ENCODE results near the gene RBBP8. TPM values are rescaled to one million over a fixed set of nuclear protein-coding genes. Genes with fewer than 3 reads are reported as not detected.
A peak's percentile ranks its signal among the peaks of the same experiment; 100 is the strongest.

Gene RBBP8
- total RNA-seq, 1 donor from 2014 or later, result 6.7 TPM

DNA sequence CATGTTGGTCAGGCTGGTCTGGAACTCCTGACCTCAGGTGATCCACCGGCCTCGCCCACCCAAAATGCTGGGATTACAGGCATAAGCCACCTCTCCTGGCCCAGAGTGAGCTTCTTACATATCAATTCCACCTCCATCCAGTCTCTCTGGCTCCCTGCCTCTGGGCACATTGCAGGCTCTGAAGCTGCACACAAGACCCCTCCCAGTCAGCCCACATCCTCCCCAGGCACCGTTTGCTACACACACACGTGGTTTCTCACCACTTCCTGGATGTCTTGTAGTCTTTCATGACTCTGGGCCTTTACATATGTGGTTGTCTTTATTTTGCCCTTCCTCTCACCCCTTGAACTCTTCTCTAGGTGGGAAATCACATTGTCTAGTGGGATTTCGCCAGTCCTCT, 138.2 kb downstream of the RBBP8 start:
- DNase-seq, result peak; percentile 22
- no peaks in the 10 kb centered on the region for H3K36me3 ChIP-seq

DNA sequence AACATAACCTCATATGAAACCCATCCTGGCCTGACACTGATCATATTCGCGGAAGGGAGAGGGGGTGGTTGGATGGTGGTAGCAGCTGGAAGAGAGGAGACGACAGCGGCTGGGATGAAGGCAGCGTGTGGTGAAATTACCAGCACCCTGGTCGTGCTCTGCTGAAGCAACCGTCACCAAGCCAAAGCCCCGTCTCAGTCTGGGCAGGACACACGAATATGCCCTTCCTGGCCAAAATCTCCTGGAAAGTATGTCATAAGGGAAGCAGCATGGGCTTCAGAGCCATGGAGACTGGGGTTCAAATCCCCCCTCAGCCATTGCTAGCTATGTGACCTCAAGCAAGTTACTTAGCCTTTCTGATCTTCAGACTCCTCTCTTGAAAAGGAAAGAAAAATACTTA, 139.0 kb downstream of the RBBP8 start:
- TF ChIP-seq, protein P1, sequence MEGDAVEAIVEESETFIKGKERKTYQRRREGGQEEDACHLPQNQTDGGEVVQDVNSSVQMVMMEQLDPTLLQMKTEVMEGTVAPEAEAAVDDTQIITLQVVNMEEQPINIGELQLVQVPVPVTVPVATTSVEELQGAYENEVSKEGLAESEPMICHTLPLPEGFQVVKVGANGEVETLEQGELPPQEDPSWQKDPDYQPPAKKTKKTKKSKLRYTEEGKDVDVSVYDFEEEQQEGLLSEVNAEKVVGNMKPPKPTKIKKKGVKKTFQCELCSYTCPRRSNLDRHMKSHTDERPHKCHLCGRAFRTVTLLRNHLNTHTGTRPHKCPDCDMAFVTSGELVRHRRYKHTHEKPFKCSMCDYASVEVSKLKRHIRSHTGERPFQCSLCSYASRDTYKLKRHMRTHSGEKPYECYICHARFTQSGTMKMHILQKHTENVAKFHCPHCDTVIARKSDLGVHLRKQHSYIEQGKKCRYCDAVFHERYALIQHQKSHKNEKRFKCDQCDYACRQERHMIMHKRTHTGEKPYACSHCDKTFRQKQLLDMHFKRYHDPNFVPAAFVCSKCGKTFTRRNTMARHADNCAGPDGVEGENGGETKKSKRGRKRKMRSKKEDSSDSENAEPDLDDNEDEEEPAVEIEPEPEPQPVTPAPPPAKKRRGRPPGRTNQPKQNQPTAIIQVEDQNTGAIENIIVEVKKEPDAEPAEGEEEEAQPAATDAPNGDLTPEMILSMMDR (IDR thresholded peaks at IDR 0.05; ENCODE audit: borderline replicate concordance), result no peak
- Histone ChIP-seq H3K27me3 (ENCODE audit: low read depth) (peaks cover 11% of the 10 kb centered on the region), H3K4me3 (no peak overlapping the region), H3K27ac (replicated peaks) (no peak overlapping the region), H3K36me3 (no peaks in the 10 kb centered on the region), H3K4me1 (no peaks in the 10 kb centered on the region), H3K9me3 (replicated peaks) (no peaks in the 10 kb centered on the region)
- intact Hi-C loops (cut with micrococcal nuclease), result no loop called here
- no peak for DNase-seq

More for the DNA sequence above, 138.2 kb downstream of the RBBP8 start:
- intact Hi-C loops (cut with micrococcal nuclease), result no loop called here
- TF ChIP-seq, protein P1 (IDR thresholded peaks at IDR 0.05; ENCODE audit: borderline replicate concordance), result no peak
- Histone ChIP-seq H3K27ac (replicated peaks) (no peak overlapping the region), H3K27me3 (ENCODE audit: low read depth) (peaks cover 3% of the 10 kb centered on the region), H3K9me3 (replicated peaks) (no peaks in the 10 kb centered on the region), H3K4me1 (no peaks in the 10 kb centered on the region), H3K4me3 (no peak overlapping the region)

DNA sequence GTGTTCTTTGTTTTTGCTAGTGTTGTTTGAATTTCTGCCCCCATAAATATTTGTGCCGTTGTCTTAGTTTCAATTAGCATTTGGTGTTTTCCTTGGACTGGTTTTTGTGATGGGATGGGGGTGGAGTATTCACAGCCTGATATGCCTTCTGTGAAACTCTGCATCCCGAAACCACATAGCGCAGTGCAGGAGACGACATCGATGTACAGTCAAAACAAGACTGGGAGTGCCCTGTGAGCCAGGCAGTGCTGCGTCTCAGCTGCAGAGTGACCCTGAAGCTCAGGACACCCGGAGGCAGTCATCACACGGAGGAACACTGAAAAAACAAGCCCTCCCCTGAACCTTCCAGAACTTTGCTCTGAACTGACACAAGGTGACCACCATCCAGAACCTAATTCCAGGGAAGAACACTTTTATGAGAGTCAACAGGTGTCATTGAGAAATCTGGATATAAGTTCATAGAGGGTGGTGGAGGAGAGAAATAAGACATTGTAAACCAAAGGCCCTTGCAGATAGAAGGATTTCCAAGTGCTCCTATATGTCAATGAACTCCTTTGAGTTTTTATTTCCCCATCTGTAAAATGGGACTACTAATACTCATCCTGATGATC, 141.0 kb downstream of the RBBP8 start:
- Histone ChIP-seq H3K4me1 (no peaks in the 10 kb centered on the region), H3K4me3 (no peak overlapping the region), H3K27me3 (ENCODE audit: low read depth) (peaks cover 22% of the 10 kb centered on the region), H3K36me3 (no peaks in the 10 kb centered on the region), H3K9me3 (replicated peaks) (no peaks in the 10 kb centered on the region), H3K27ac (replicated peaks) (no peak overlapping the region)
- TF ChIP-seq, protein P1 (IDR thresholded peaks at IDR 0.05; ENCODE audit: borderline replicate concordance), result no peak
- intact Hi-C loops (cut with micrococcal nuclease), result no loop called here
- no peak for DNase-seq

Other genes with a start within 250 kb of the RBBP8 start
- gene CABLES1, start 202.2 kb downstream of the RBBP8 start, total RNA-seq, result 2.7 TPM